Stomach (tissue), 19 donors: Measurements from ENCODE around the gene MALSU1. TPM values are rescaled to one million over a fixed set of nuclear protein-coding genes. Genes with fewer than 3 reads are reported as not detected.

Experiments
- DNase-seq, 2 donors: peaks; one replicate each; pipeline versions ENCODE4 v3.0.0 to v3.0.0-alpha.2; 2013 to 2019
- H3K27ac ChIP-seq, 5 donors: fragments of 200-600 bp in 4 of 5; sonication (generic) in 4 of 5; one replicate each; pipeline ENCODE4 v1.5.1; 2013 to 2019; ENCODE audit warnings: mild to moderate bottlenecking in 1 of 5, moderate library complexity in 1 of 5
- H3K27me3 ChIP-seq, 3 donors: fragments of 200-600 bp; sonication (generic); one replicate each; pipeline ENCODE4 v1.5.1; 2017 to 2019; ENCODE audit warnings: mixed run types in 1 of 3
- H3K36me3 ChIP-seq, 4 donors: fragments of 200-600 bp; sonication (generic); 1 replicate in 3 of 4; 2 replicates in 1 of 4; pipeline ENCODE4 v1.5.1; 2016 to 2019
- H3K4me1 ChIP-seq, 4 donors: fragments of 200-600 bp; sonication (generic); one replicate each; pipeline ENCODE4 v1.5.1; 2016 to 2019
- H3K4me3 ChIP-seq, 4 donors: fragments of 200-600 bp; sonication (generic) in 3 of 4; one replicate each; pipeline ENCODE4 v1.5.1; 2016 to 2019; ENCODE audit warnings: mild to moderate bottlenecking in 1 of 4
- H3K9me3 ChIP-seq, 4 donors: fragments of 200-600 bp; sonication (generic); one replicate each; pipeline ENCODE4 v1.5.1; 2016 to 2019
- CTCF ChIP-seq, 7 experiments: fragments of 450-650 bp in 4 of 7; fragments of 200-600 bp in 3 of 7; sonication (generic) in 3 of 7; IDR thresholded peaks; one replicate each; pipeline ENCODE4 v1.5.1; 2016 to 2019; ENCODE audit warnings: antibody characterized with exemption in 7 of 7, control low read depth in 2 of 7, mild to moderate bottlenecking in 1 of 7
- EP300 ChIP-seq: sonication (generic); formaldehyde crosslinking; IDR thresholded peaks from one replicate; pipeline ENCODE4 v1.6.1; 2017; ENCODE audit warnings: antibody characterized with exemption
- POLR2A ChIP-seq, 4 donors: fragments of 450-650 bp; IDR thresholded peaks; one replicate each; pipeline ENCODE4 v1.6.1; 2016; ENCODE audit warnings: antibody characterized with exemption in 4 of 4, control low read depth in 2 of 4, mild to moderate bottlenecking in 1 of 4, moderate library complexity in 1 of 4
- POLR2AphosphoS5 ChIP-seq, 3 donors: sonication (generic); formaldehyde crosslinking; IDR thresholded peaks; one replicate each; pipeline ENCODE4 v1.6.1; 2016; ENCODE audit warnings: antibody characterized with exemption in 3 of 3
- WGBS, 5 donors: extraction: QIAGEN DNeasy Blood & Tissue Kit in 3 of 5; methylation state at CpG; one replicate each; pipeline versions ENCODE4 v1.1.5 to v1.1.7; 2013 to 2018; 5-methylcytosine and 5-hydroxymethylcytosine counted together
- intact Hi-C: fragments of 100-400 bp; cut with DNase I; formaldehyde crosslinking; loops from one replicate; pipeline ENCODE4 v1.15.1; 2023; ENCODE audit warnings: low total_unique reads
- long read RNA-seq, 10 donors: transcript quantifications; one replicate each; lab custom pipeline, GENCODE V29; 2026
- polyA plus RNA-seq, 3 donors: library from polyadenylated mRNA; stranded (reverse); fragments of 200-250 nt; gene quantifications; one replicate each; pipeline ENCODE4 v1.2.3, GENCODE V29; 2013
- total RNA-seq, 5 donors: library from RNA; depleted of rRNA; stranded (reverse); fragments of >200 nt; gene quantifications; one replicate each; pipeline versions ENCODE4 v1.1.0 to v1.2.3, GENCODE V29; 2014 to 2016
- donor health status: healthy with polysubstance abuse.
- donor health status: Bipolar disorder and iron deficiency.
- donor health status: healthy.

MALSU1 gene
- 10 to 100 TPM in 4 of 5 donors, 1 to 10 TPM in 1; 2.9 to 79.9 (median 68.9) TPM for total RNA-seq
- polyA plus RNA-seq: 10 to 100 TPM; 32.9 to 49.3 (median 42.8) TPM
- long read RNA-seq, donor 1, transcript MALSU1-202 (4 exons, 3,044 nt): major isoform, 5 of 5 reads
- long read RNA-seq, donor 1, partial matches to known transcripts: 0 of 5 reads
- long read RNA-seq, donor 1, other reads (novel, unspliced or antisense): 0 of 5 reads
- long read RNA-seq, donor 2, transcript MALSU1-202 (4 exons, 3,044 nt): major isoform, 11 of 12 reads
- long read RNA-seq, donor 2, partial matches to known transcripts: 0 of 12 reads
- long read RNA-seq, donor 2, other reads (novel, unspliced or antisense): 0 of 12 reads
- long read RNA-seq, donor 3, transcript MALSU1-202 (4 exons, 3,044 nt): major isoform, 11 of 12 reads
- long read RNA-seq, donor 3, partial matches to known transcripts: 0 of 12 reads
- long read RNA-seq, donor 3, other reads (novel, unspliced or antisense): 0 of 12 reads
- long read RNA-seq, donor 4, partial matches to known transcripts: 0 of 2 reads
- long read RNA-seq, donor 4, other reads (novel, unspliced or antisense): 0 of 2 reads
- long read RNA-seq, donor 5, transcript MALSU1-202 (4 exons, 3,044 nt): major isoform, 22 of 24 reads
- long read RNA-seq, donor 5, partial matches to known transcripts: 0 of 24 reads
- long read RNA-seq, donor 5, other reads (novel, unspliced or antisense): 0 of 24 reads
- long read RNA-seq, donor 6, transcript MALSU1-202 (4 exons, 3,044 nt): major isoform, 30 of 41 reads
- long read RNA-seq, donor 6, partial matches to known transcripts: 11 of 41 reads
- long read RNA-seq, donor 6, other reads (novel, unspliced or antisense): 0 of 41 reads
- long read RNA-seq, donor 7, transcript MALSU1-202 (4 exons, 3,044 nt): major isoform, 18 of 79 reads
- long read RNA-seq, donor 7, partial matches to known transcripts: 38 of 79 reads
- long read RNA-seq, donor 7, other reads (novel, unspliced or antisense): 21 of 79 reads
- long read RNA-seq, donor 8, transcript MALSU1-202 (4 exons, 3,044 nt): major isoform, 22 of 24 reads
- long read RNA-seq, donor 8, partial matches to known transcripts: 0 of 24 reads
- long read RNA-seq, donor 8, other reads (novel, unspliced or antisense): 0 of 24 reads
- long read RNA-seq, donor 9, transcript MALSU1-202 (4 exons, 3,044 nt): major isoform, 14 of 14 reads
- long read RNA-seq, donor 9, partial matches to known transcripts: 0 of 14 reads
- long read RNA-seq, donor 9, other reads (novel, unspliced or antisense): 0 of 14 reads
- long read RNA-seq, donor 10, partial matches to known transcripts: 0 of 4 reads
- long read RNA-seq, donor 10, other reads (novel, unspliced or antisense): 0 of 4 reads

- peak within 1 kb of the TSS; percentile 70 to 92 (median 87) for H3K27ac ChIP-seq
- H3K4me3 ChIP-seq: peak within 1 kb of the TSS; percentile 88 to 96 (median 90)
- H3K4me1 ChIP-seq: peaks cover 17 to 50% (median 36%) of the 10 kb centered on the region in 4 donors
- DNase-seq: peak; percentile 98 to 99
- peaks cover 3 to 27% (median 20%) of the 10 kb centered on the region in 4 donors for H3K36me3 ChIP-seq
- intact Hi-C loops: no loop called here
- 1 to 3% (median 1%) methylated on average over 42 to 59 of the region's 59 CpGs for WGBS, 5 donors
- TF ChIP-seq POLR2A (IDR thresholded peaks at IDR 0.05) (peak in 2 of 4 donors; percentile 4 to 70), POLR2AphosphoS5 (IDR thresholded peaks at IDR 0.05) (peak; percentile 69 to 97 (median 92)), EP300 (no peak), CTCF (IDR thresholded peaks at IDR 0.05) (no peak)
- no peaks in the 10 kb centered on the region for H3K9me3 ChIP-seq
- H3K27me3 ChIP-seq: peaks cover 0 to 5% (median 0%) of the 10 kb centered on the region in 3 donors
Measured at GRCh38 chr7:23298885-23299769, at the start of gene MALSU1. Gene MALSU1, plus strand, starts transcription at chr7:23299339. Its CDS starts 14 bp downstream, at chr7:23299353.

- H3K9me3 ChIP-seq: peaks cover 0 to 11% (median 4%) of the 10 kb centered on the region in 4 donors
- no peak overlapping the region for H3K4me3 ChIP-seq
- DNase-seq: no peak
- peaks cover 0 to 21% (median 6%) of the 10 kb centered on the region in 4 donors for H3K4me1 ChIP-seq
- no peak overlapping the region for H3K27ac ChIP-seq
- peaks cover 0 to 3% (median under 1%) of the 10 kb centered on the region in 4 donors for H3K36me3 ChIP-seq
- H3K27me3 ChIP-seq: peaks cover 0 to 32% (median 24%) of the 10 kb centered on the region in 3 donors
- TF ChIP-seq CTCF (IDR thresholded peaks at IDR 0.05): no peak
- intact Hi-C loops: no loop called here
Measured at GRCh38 chr7:23249486-23249885, 49.7 kb upstream of the MALSU1 start.

GRCh38 chr7:23254051-23254681, 45.0 kb upstream of the MALSU1 start:
- Histone ChIP-seq H3K9me3 (peaks cover 0 to 11% (median 4%) of the 10 kb centered on the region in 4 donors), H3K36me3 (peaks cover 0 to 27% (median 5%) of the 10 kb centered on the region in 4 donors), H3K4me3 (no peak overlapping the region), H3K4me1 (no peaks in the 10 kb centered on the region), H3K27ac (no peak overlapping the region), H3K27me3 (peaks cover 0 to 24% (median 6%) of the 10 kb centered on the region in 3 donors)
- TF ChIP-seq POLR2A (IDR thresholded peaks at IDR 0.05) (no peak), POLR2AphosphoS5 (IDR thresholded peaks at IDR 0.05) (no peak), EP300 (no peak), CTCF (IDR thresholded peaks at IDR 0.05) (no peak)
- 81 to 87% (median 86%) methylated on average over 7 of the region's 7 CpGs for WGBS, 5 donors
- intact Hi-C loops: no loop called here
- no peak for DNase-seq
